Panc1 (cell line): ENCODE measurements around the gene GRAMD2A.

Experiments
- POLR2AphosphoS5 ChIP-seq: IDR thresholded peaks from 2 replicates; pipeline ENCODE4 v1.6.1; 2012; ENCODE audit warnings: mild to moderate bottlenecking, low read depth, low read length, moderate library complexity
- TF ChIP-seq, protein P1 (sequence below): fragments of 450-650 bp; IDR thresholded peaks from 2 replicates; pipeline ENCODE4 v1.5.1; 2017; ENCODE audit warnings: mild to moderate bottlenecking
- TF ChIP-seq, protein P2 (sequence below), 2 experiments: IDR thresholded peaks; 2 replicates each; pipeline ENCODE4 v1.6.1; 2011 to 2012; ENCODE audit warnings: low read depth in 2 of 2, control low read depth in 1 of 2, low read length in 1 of 2, mild to moderate bottlenecking in 1 of 2, moderate library complexity in 1 of 2; ENCODE audit not compliant: insufficient read depth in 1 of 2

DNA sequence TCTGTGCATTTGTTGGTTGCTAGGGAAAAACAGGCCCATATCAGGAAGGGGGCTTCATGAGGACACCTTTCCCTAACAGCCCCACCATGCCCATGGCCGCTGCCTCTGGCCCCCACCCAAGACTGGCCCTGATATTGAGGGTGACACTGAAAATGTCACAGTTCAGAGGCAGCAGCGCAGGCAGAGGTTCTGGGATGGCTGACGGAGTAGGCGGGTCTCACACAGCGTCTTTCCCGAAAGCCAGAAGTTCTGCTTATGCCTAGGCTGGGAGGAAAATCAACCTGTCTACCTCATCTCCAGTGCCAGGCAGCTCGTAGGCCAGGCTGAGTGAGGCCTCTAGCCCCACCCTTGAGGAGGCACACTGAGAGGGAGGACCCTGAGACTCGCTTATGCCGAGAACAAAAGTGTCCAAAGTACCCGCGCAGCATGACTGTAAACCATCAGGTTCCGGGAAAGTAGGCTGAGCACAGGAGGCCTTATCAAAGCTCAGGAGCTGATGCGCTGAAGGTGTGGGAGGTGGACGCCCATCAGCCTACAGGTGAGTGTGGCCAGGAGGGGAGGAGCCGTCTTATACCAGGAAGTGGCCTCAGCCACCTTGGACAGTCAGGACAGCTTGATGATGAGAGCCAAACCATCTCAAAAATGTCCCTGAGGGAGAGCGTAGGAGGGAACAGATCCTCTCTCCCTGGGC is 27.5 kb downstream of the GRAMD2A start:
- TF ChIP-seq, protein P1, sequence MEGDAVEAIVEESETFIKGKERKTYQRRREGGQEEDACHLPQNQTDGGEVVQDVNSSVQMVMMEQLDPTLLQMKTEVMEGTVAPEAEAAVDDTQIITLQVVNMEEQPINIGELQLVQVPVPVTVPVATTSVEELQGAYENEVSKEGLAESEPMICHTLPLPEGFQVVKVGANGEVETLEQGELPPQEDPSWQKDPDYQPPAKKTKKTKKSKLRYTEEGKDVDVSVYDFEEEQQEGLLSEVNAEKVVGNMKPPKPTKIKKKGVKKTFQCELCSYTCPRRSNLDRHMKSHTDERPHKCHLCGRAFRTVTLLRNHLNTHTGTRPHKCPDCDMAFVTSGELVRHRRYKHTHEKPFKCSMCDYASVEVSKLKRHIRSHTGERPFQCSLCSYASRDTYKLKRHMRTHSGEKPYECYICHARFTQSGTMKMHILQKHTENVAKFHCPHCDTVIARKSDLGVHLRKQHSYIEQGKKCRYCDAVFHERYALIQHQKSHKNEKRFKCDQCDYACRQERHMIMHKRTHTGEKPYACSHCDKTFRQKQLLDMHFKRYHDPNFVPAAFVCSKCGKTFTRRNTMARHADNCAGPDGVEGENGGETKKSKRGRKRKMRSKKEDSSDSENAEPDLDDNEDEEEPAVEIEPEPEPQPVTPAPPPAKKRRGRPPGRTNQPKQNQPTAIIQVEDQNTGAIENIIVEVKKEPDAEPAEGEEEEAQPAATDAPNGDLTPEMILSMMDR, result no peak
- TF ChIP-seq, protein P2, sequence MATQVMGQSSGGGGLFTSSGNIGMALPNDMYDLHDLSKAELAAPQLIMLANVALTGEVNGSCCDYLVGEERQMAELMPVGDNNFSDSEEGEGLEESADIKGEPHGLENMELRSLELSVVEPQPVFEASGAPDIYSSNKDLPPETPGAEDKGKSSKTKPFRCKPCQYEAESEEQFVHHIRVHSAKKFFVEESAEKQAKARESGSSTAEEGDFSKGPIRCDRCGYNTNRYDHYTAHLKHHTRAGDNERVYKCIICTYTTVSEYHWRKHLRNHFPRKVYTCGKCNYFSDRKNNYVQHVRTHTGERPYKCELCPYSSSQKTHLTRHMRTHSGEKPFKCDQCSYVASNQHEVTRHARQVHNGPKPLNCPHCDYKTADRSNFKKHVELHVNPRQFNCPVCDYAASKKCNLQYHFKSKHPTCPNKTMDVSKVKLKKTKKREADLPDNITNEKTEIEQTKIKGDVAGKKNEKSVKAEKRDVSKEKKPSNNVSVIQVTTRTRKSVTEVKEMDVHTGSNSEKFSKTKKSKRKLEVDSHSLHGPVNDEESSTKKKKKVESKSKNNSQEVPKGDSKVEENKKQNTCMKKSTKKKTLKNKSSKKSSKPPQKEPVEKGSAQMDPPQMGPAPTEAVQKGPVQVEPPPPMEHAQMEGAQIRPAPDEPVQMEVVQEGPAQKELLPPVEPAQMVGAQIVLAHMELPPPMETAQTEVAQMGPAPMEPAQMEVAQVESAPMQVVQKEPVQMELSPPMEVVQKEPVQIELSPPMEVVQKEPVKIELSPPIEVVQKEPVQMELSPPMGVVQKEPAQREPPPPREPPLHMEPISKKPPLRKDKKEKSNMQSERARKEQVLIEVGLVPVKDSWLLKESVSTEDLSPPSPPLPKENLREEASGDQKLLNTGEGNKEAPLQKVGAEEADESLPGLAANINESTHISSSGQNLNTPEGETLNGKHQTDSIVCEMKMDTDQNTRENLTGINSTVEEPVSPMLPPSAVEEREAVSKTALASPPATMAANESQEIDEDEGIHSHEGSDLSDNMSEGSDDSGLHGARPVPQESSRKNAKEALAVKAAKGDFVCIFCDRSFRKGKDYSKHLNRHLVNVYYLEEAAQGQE (IDR thresholded peaks at IDR 0.05; ENCODE audit: insufficient read depth in 1 of 2, low read depth in 2 of 2, low read length in 1 of 2), result no peak
- no peak for TF ChIP-seq POLR2AphosphoS5
